Measurements from ENCODE around the gene ELAVL4. TPM values are rescaled to one million over a fixed set of nuclear protein-coding genes. Genes with fewer than 3 reads are reported as not detected.

ELAVL4 gene
- total and polyA plus RNA-seq, 2 of the 8 experiments (the other 6 are each of a cell fraction or from before 2014, with no cell fraction given), result 0.21 to 0.89 TPM

GRCh38 chr1:50189369-50189768 is 80.6 kb downstream of the ELAVL4 start:
- WGBS, 2 experiments (ENCODE audit: extremely low coverage in 1 of 2, insufficient coverage in 1 of 2, insufficient read length in 1 of 2, insufficient replicate concordance in 2 of 2, low coverage in 1 of 2, low lambda C conversion rate in 2 of 2, missing lambda C conversion rate in 1 of 2), result 93% methylated on average over 3 of the region's 3 CpGs; no CpG with 5 or more reads in 1 of the 2 experiments

More at GRCh38 chr1:50189369-50189768, 80.6 kb downstream of the ELAVL4 start:
- no peak overlapping the region for H3K9ac ChIP-seq (replicated peaks in 1 of 4; ENCODE audit: extremely low read depth in 1 of 4, low read depth in 3 of 4, low read length in 3 of 4)
- H3K4me2 ChIP-seq (ENCODE audit: insufficient read depth in 1 of 2, low read depth in 2 of 2, low read length in 2 of 2), result no peak overlapping the region
- DNase-seq (ENCODE audit: low read depth in 1 of 2, low spot score in 2 of 2) (no peak), FAIRE-seq (no peak)
- no peak for TF ChIP-seq E2F6 (IDR thresholded peaks at IDR 0.05)
- peak in 1 of 2 experiments; percentile 25; a peak in 1 of 4 replicates for TF ChIP-seq RAD21 (IDR thresholded peaks at IDR 0.05 in 1 of 2, conservative IDR thresholded peaks at IDR 0.05 in 1 of 2; ENCODE audit: low read depth in 2 of 2, low read length in 2 of 2)
- TF ChIP-seq CTCF (IDR thresholded peaks at IDR 0.05; ENCODE audit: control extremely low read depth in 1 of 3, insufficient read depth in 1 of 3, low read depth in 1 of 3, low read length in 3 of 3), result peak in 2 of 3 experiments; percentile 18 to 26; a peak in 2 of 4 replicates
- H2BK120ac ChIP-seq (replicated peaks; ENCODE audit: low read depth, low read length), result no peak overlapping the region
- H2BK5ac ChIP-seq (ENCODE audit: low read depth, low read length), result no peak overlapping the region
- no peaks in the 10 kb centered on the region for H3K9me3 ChIP-seq (ENCODE audit: insufficient read depth in 2 of 2, low read depth in 1 of 2, low read length in 1 of 2)
- no peaks in the 10 kb centered on the region for H3K79me2 ChIP-seq (ENCODE audit: control insufficient read depth in 1 of 2, insufficient read depth in 2 of 2, low read length in 2 of 2)
- no peak overlapping the region for H2BK20ac ChIP-seq (ENCODE audit: low read length)
- no peak overlapping the region for H3K23ac ChIP-seq (ENCODE audit: insufficient read length)
- no peaks in the 10 kb centered on the region for H3K27me3 ChIP-seq (replicated peaks in 1 of 4; ENCODE audit: control insufficient read depth in 3 of 4, extremely low read depth in 1 of 4, insufficient read depth in 3 of 4, low read length in 3 of 4)
- H4K5ac ChIP-seq (ENCODE audit: insufficient read length, low read depth, low read length), result no peak overlapping the region
- no peak overlapping the region for H4K91ac ChIP-seq (replicated peaks; ENCODE audit: insufficient read length, low read length)
- no peak overlapping the region for H2BK15ac ChIP-seq (ENCODE audit: low read length)
- no peak overlapping the region for H2AK5ac ChIP-seq (ENCODE audit: low read depth, low read length)
- H3K4me1 ChIP-seq (replicated peaks in 1 of 4; ENCODE audit: control insufficient read depth in 3 of 4, insufficient read depth in 4 of 4, low read length in 3 of 4), result no peaks in the 10 kb centered on the region
- H3K4me3 ChIP-seq (ENCODE audit: extremely low read depth in 1 of 4, insufficient read depth in 2 of 4, low read depth in 3 of 4, low read length in 4 of 4), result no peak overlapping the region
- H3K36me3 ChIP-seq (ENCODE audit: control insufficient read depth in 2 of 4, insufficient read depth in 4 of 4, low read length in 3 of 4), result no peaks in the 10 kb centered on the region
- H4K20me1 ChIP-seq (replicated peaks in 1 of 2; ENCODE audit: control insufficient read depth in 1 of 2, insufficient read depth in 2 of 2, low read length in 2 of 2), result peaks cover 0 to 2% of the 10 kb centered on the region in 2 experiments
- H2AFZ ChIP-seq (ENCODE audit: low read length), result no peak overlapping the region
- H4K8ac ChIP-seq (ENCODE audit: extremely low read depth, insufficient read depth, low read length), result no peak overlapping the region
- H3K18ac ChIP-seq (ENCODE audit: extremely low read depth, low read length), result no peak overlapping the region
- CTCF ChIA-PET (ENCODE audit: partially characterized antibody), result interaction anchor here (1.2 kb wide), 1 partner anchor 48 kb away, joined by 3 read pairs; no protein-coding TSS in a partner anchor
- no peak overlapping the region for H3K14ac ChIP-seq (ENCODE audit: insufficient read length)
- POLR2A ChIA-PET (ENCODE audit: partially characterized antibody), result no interaction called here
- no peak overlapping the region for H3K4ac ChIP-seq (replicated peaks; ENCODE audit: insufficient read length, low read depth, low read length)
- no peaks in the 10 kb centered on the region for H3K23me2 ChIP-seq (ENCODE audit: low read depth, low read length)
- no peak overlapping the region for H3K27ac ChIP-seq (ENCODE audit: low read depth, low read length)
- H3K79me1 ChIP-seq (ENCODE audit: low read depth, low read length), result no peaks in the 10 kb centered on the region; the same call in 1 of the 2 replicates
- H2BK12ac ChIP-seq (ENCODE audit: low read depth, low read length), result no peak overlapping the region
- no peak overlapping the region for H3K56ac ChIP-seq (replicated peaks; ENCODE audit: insufficient read length, low read depth, low read length)
